ENCODE measurements around the gene CDC42BPA.

CDC42BPA gene

GRCh38 chr1:226965581-226966440 lies 352.5 kb downstream of the CDC42BPA start:
- no peak overlapping the region for H2BK12ac ChIP-seq (ENCODE audit: low read length)
- peaks cover 2% of the 10 kb centered on the region for H3K9me3 ChIP-seq (ENCODE audit: insufficient read depth, low read depth, low read length)
- H3K4me3 ChIP-seq (ENCODE audit: low read depth, low read length): no peak overlapping the region
- H4K91ac ChIP-seq (ENCODE audit: low read depth, low read length): no peak overlapping the region
- H2BK120ac ChIP-seq (ENCODE audit: insufficient read depth, low read length, poor library complexity): no peak overlapping the region
- H3K27me3 ChIP-seq (ENCODE audit: insufficient read depth, low read length): no peaks in the 10 kb centered on the region
- no peaks in the 10 kb centered on the region for H3K36me3 ChIP-seq (ENCODE audit: control insufficient read depth in 1 of 2, insufficient read depth in 2 of 2, low read length in 2 of 2)
- H3K4me2 ChIP-seq (ENCODE audit: low read length): no peak overlapping the region
- no peaks in the 10 kb centered on the region for H3K79me2 ChIP-seq (ENCODE audit: control insufficient read depth, insufficient read depth, low read length, poor library complexity)
- no peak overlapping the region for H3K23ac ChIP-seq (ENCODE audit: low read length)
- H3K27ac ChIP-seq (ENCODE audit: low read depth, low read length): no peak overlapping the region
- WGBS (ENCODE audit: extremely low coverage, insufficient coverage, insufficient read length): no CpG with 5 or more reads among the region's 23 CpGs
- DNase-seq: no peak
- no peak overlapping the region for H4K8ac ChIP-seq (ENCODE audit: low read depth, low read length)
- no peak overlapping the region for H2AFZ ChIP-seq (ENCODE audit: insufficient read depth, low read length, poor library complexity)
- H3K4me1 ChIP-seq (ENCODE audit: control insufficient read depth in 1 of 2, insufficient read depth in 2 of 2, low read length in 2 of 2): no peaks in the 10 kb centered on the region
- no peaks in the 10 kb centered on the region for H3K79me1 ChIP-seq (ENCODE audit: low read length)
- H2AK5ac ChIP-seq (ENCODE audit: low read length): no peak overlapping the region
- H4K12ac ChIP-seq (ENCODE audit: low read depth, low read length): no peak overlapping the region
- H3K14ac ChIP-seq (ENCODE audit: low read length): no peak overlapping the region
- no peak overlapping the region for H2BK5ac ChIP-seq (ENCODE audit: low read depth, low read length, poor library complexity)
- H3K9ac ChIP-seq (ENCODE audit: low read length): no peak overlapping the region
- no peak overlapping the region for H3K4ac ChIP-seq (ENCODE audit: low read depth, low read length)
- H3K18ac ChIP-seq (ENCODE audit: low read length): no peak overlapping the region

GRCh38 chr1:226964611-226965486 lies 353.4 kb downstream of the CDC42BPA start:
- Histone ChIP-seq H3K27ac (ENCODE audit: low read depth, low read length) (no peak overlapping the region), H3K4me3 (ENCODE audit: low read depth, low read length) (no peak overlapping the region), H3K4me2 (ENCODE audit: low read length) (no peak overlapping the region), H4K8ac (ENCODE audit: low read depth, low read length) (no peak overlapping the region), H4K91ac (ENCODE audit: low read depth, low read length) (no peak overlapping the region), H2AK5ac (ENCODE audit: low read length) (no peak overlapping the region), H2BK5ac (ENCODE audit: low read depth, low read length, poor library complexity) (no peak overlapping the region), H3K9me3 (ENCODE audit: insufficient read depth, low read depth, low read length) (peaks cover 10% of the 10 kb centered on the region), H3K4me1 (ENCODE audit: control insufficient read depth in 1 of 2, insufficient read depth in 2 of 2, low read length in 2 of 2) (no peaks in the 10 kb centered on the region), H3K23ac (ENCODE audit: low read length) (no peak overlapping the region), H3K79me1 (ENCODE audit: low read length) (no peaks in the 10 kb centered on the region), H3K18ac (ENCODE audit: low read length) (no peak overlapping the region), H4K12ac (ENCODE audit: low read depth, low read length) (no peak overlapping the region), H2BK12ac (ENCODE audit: low read length) (no peak overlapping the region), H3K36me3 (ENCODE audit: control insufficient read depth in 1 of 2, insufficient read depth in 2 of 2, low read length in 2 of 2) (no peaks in the 10 kb centered on the region), H2BK120ac (ENCODE audit: insufficient read depth, low read length, poor library complexity) (no peak overlapping the region), H3K14ac (ENCODE audit: low read length) (no peak overlapping the region), H3K79me2 (ENCODE audit: control insufficient read depth, insufficient read depth, low read length, poor library complexity) (no peaks in the 10 kb centered on the region), H3K9ac (ENCODE audit: low read length) (no peak overlapping the region), H2AFZ (ENCODE audit: insufficient read depth, low read length, poor library complexity) (no peak overlapping the region), H3K27me3 (ENCODE audit: insufficient read depth, low read length) (no peaks in the 10 kb centered on the region), H3K4ac (ENCODE audit: low read depth, low read length) (no peak overlapping the region)
- no CpG with 5 or more reads among the region's 29 CpGs for WGBS (ENCODE audit: extremely low coverage, insufficient coverage, insufficient read length)
- no peak for DNase-seq

GRCh38 chr1:226964068-226964425 lies 354.2 kb downstream of the CDC42BPA start:
- no peaks in the 10 kb centered on the region for H3K79me1 ChIP-seq (ENCODE audit: low read length)
- H3K36me3 ChIP-seq (ENCODE audit: control insufficient read depth in 1 of 2, insufficient read depth in 2 of 2, low read length in 2 of 2): no peaks in the 10 kb centered on the region

GRCh38 chr1:226962421-226963391 lies 355.6 kb downstream of the CDC42BPA start:
- no peak for DNase-seq
- no CpG with 5 or more reads among the region's 28 CpGs for WGBS (ENCODE audit: extremely low coverage, insufficient coverage, insufficient read length)
- no peak overlapping the region for H3K4me3 ChIP-seq (ENCODE audit: low read depth, low read length)
- H3K4me2 ChIP-seq (ENCODE audit: low read length): no peak overlapping the region
- no peaks in the 10 kb centered on the region for H3K79me1 ChIP-seq (ENCODE audit: low read length)
- H3K4ac ChIP-seq (ENCODE audit: low read depth, low read length): no peak overlapping the region
- no peaks in the 10 kb centered on the region for H3K4me1 ChIP-seq (ENCODE audit: control insufficient read depth in 1 of 2, insufficient read depth in 2 of 2, low read length in 2 of 2)
- H4K8ac ChIP-seq (ENCODE audit: low read depth, low read length): no peak overlapping the region
- peaks cover 10% of the 10 kb centered on the region for H3K9me3 ChIP-seq (ENCODE audit: insufficient read depth, low read depth, low read length)
- no peaks in the 10 kb centered on the region for H3K79me2 ChIP-seq (ENCODE audit: control insufficient read depth, insufficient read depth, low read length, poor library complexity)
- no peak overlapping the region for H4K91ac ChIP-seq (ENCODE audit: low read depth, low read length)
- no peak overlapping the region for H2BK12ac ChIP-seq (ENCODE audit: low read length)
- no peak overlapping the region for H3K14ac ChIP-seq (ENCODE audit: low read length)
- H2AK5ac ChIP-seq (ENCODE audit: low read length): no peak overlapping the region
- H2AFZ ChIP-seq (ENCODE audit: insufficient read depth, low read length, poor library complexity): no peak overlapping the region
- H3K23ac ChIP-seq (ENCODE audit: low read length): no peak overlapping the region
- no peak overlapping the region for H3K9ac ChIP-seq (ENCODE audit: low read length)
- no peak overlapping the region for H2BK120ac ChIP-seq (ENCODE audit: insufficient read depth, low read length, poor library complexity)
- H3K27me3 ChIP-seq (ENCODE audit: insufficient read depth, low read length): no peaks in the 10 kb centered on the region
- no peaks in the 10 kb centered on the region for H3K36me3 ChIP-seq (ENCODE audit: control insufficient read depth in 1 of 2, insufficient read depth in 2 of 2, low read length in 2 of 2)
- no peak overlapping the region for H3K27ac ChIP-seq (ENCODE audit: low read depth, low read length)
- H4K12ac ChIP-seq (ENCODE audit: low read depth, low read length): no peak overlapping the region
- H2BK5ac ChIP-seq (ENCODE audit: low read depth, low read length, poor library complexity): no peak overlapping the region
- no peak overlapping the region for H3K18ac ChIP-seq (ENCODE audit: low read length)

More at GRCh38 chr1:226964068-226964425, 354.2 kb downstream of the CDC42BPA start:
- H2BK120ac ChIP-seq (ENCODE audit: insufficient read depth, low read length, poor library complexity): no peak overlapping the region
- no peak overlapping the region for H3K4ac ChIP-seq (ENCODE audit: low read depth, low read length)
- H3K27ac ChIP-seq (ENCODE audit: low read depth, low read length): no peak overlapping the region
- H2AK5ac ChIP-seq (ENCODE audit: low read length): no peak overlapping the region
- no peak overlapping the region for H2AFZ ChIP-seq (ENCODE audit: insufficient read depth, low read length, poor library complexity)
- no peak overlapping the region for H3K23ac ChIP-seq (ENCODE audit: low read length)
- no peak overlapping the region for H4K12ac ChIP-seq (ENCODE audit: low read depth, low read length)
- H3K27me3 ChIP-seq (ENCODE audit: insufficient read depth, low read length): no peaks in the 10 kb centered on the region
- no peak overlapping the region for H3K4me3 ChIP-seq (ENCODE audit: low read depth, low read length)
- no peak overlapping the region for H3K9ac ChIP-seq (ENCODE audit: low read length)
- no peak overlapping the region for H3K14ac ChIP-seq (ENCODE audit: low read length)
- H4K91ac ChIP-seq (ENCODE audit: low read depth, low read length): no peak overlapping the region
- H3K4me1 ChIP-seq (ENCODE audit: control insufficient read depth in 1 of 2, insufficient read depth in 2 of 2, low read length in 2 of 2): no peaks in the 10 kb centered on the region
- no peak overlapping the region for H2BK12ac ChIP-seq (ENCODE audit: low read length)
- no peak overlapping the region for H4K8ac ChIP-seq (ENCODE audit: low read depth, low read length)
- no peaks in the 10 kb centered on the region for H3K79me2 ChIP-seq (ENCODE audit: control insufficient read depth, insufficient read depth, low read length, poor library complexity)
- peaks cover 10% of the 10 kb centered on the region for H3K9me3 ChIP-seq (ENCODE audit: insufficient read depth, low read depth, low read length)
- no peak overlapping the region for H3K18ac ChIP-seq (ENCODE audit: low read length)
- no peak for DNase-seq
- no peak overlapping the region for H2BK5ac ChIP-seq (ENCODE audit: low read depth, low read length, poor library complexity)
- H3K4me2 ChIP-seq (ENCODE audit: low read length): no peak overlapping the region
- no CpG with 5 or more reads among the region's 6 CpGs for WGBS (ENCODE audit: extremely low coverage, insufficient coverage, insufficient read length)
